ENCODE measurements around the gene MTFR1L. TPM values are rescaled to one million over a fixed set of nuclear protein-coding genes. Genes with fewer than 3 reads are reported as not detected.
A peak's percentile ranks its signal among the peaks of the same experiment; 100 is the strongest.

Gene MTFR1L
- total RNA-seq, 3 donors from 2014 or later, result 71.6 to 79.2 (median 75.4) TPM

GRCh38 chr1:25773441-25774125, 46.2 kb upstream of the MTFR1L start:
- H3K27me3 ChIP-seq, result no peaks in the 10 kb centered on the region
- H3K4me3 ChIP-seq, result no peak overlapping the region
- DNase-seq (ENCODE audit: low spot score in 2 of 2), result peak; percentile 58 to 71
- peaks cover 0 to 9% of the 10 kb centered on the region in 2 donors for H3K4me1 ChIP-seq
- H3K27ac ChIP-seq, result no peak overlapping the region
- intact Hi-C loops (cut with DNase I; ENCODE audit: low total_unique reads), result no loop called here
- no peaks in the 10 kb centered on the region for H3K36me3 ChIP-seq
- H3K9me3 ChIP-seq, result no peaks in the 10 kb centered on the region
- TF ChIP-seq POLR2AphosphoS5 (IDR thresholded peaks at IDR 0.05) (no peak), POLR2A (IDR thresholded peaks at IDR 0.05) (no peak), CTCF (IDR thresholded peaks at IDR 0.05) (no peak)

DNA sequence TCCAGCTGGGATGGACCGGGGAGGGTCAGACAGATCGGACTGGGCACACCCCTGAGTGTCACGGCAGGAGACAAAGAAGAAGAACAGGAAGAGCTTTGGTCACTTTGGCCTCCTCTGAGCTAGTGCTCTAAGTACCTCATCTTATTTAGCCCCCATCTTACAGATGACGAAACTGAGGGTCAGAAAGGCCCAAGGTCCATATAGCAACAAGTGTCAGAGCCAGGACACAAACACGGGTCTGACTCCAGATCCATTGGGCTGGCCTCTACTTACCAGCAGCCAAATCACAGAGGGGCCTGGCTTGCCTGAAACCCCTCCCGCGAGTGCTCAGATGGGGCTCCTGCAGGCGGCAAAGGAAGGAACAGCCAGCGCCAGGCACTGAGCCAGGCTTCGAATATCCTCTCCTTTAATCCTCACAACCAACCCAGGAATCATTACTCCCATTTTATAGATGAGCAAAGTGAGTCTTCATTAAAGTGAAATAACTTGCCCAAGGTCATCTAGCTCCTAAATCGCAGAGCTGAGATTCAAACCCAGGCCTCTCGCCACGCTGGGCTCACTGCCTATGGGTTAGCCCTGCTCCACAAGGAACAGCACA, 45.4 kb upstream of the MTFR1L start:
- Histone ChIP-seq H3K36me3 (no peaks in the 10 kb centered on the region), H3K27ac (no peak overlapping the region), H3K9me3 (no peaks in the 10 kb centered on the region), H3K4me1 (peaks cover 0 to 9% of the 10 kb centered on the region in 2 donors), H3K4me3 (no peak overlapping the region), H3K27me3 (no peaks in the 10 kb centered on the region)
- intact Hi-C loops (cut with DNase I; ENCODE audit: low total_unique reads), result no loop called here
- DNase-seq (ENCODE audit: low spot score in 2 of 2), result no peak
- TF ChIP-seq POLR2A (IDR thresholded peaks at IDR 0.05), result no peak
- TF ChIP-seq POLR2AphosphoS5 (IDR thresholded peaks at IDR 0.05), result no peak

GRCh38 chr1:25774921-25775771, 44.6 kb upstream of the MTFR1L start:
- TF ChIP-seq POLR2AphosphoS5 (IDR thresholded peaks at IDR 0.05) (no peak), POLR2A (IDR thresholded peaks at IDR 0.05) (no peak), CTCF (IDR thresholded peaks at IDR 0.05) (no peak)
- DNase-seq (ENCODE audit: low spot score in 2 of 2), result no peak
- H3K36me3 ChIP-seq, result no peaks in the 10 kb centered on the region
- intact Hi-C loops (cut with DNase I; ENCODE audit: low total_unique reads), result no loop called here
- no peaks in the 10 kb centered on the region for H3K27me3 ChIP-seq
- H3K9me3 ChIP-seq, result no peaks in the 10 kb centered on the region
- no peak overlapping the region for H3K4me3 ChIP-seq
- H3K4me1 ChIP-seq, result peaks cover 0 to 9% of the 10 kb centered on the region in 2 donors
- H3K27ac ChIP-seq, result no peak overlapping the region

- no peaks in the 10 kb centered on the region for H3K36me3 ChIP-seq
- H3K27ac ChIP-seq, result no peak overlapping the region
- peaks cover 3 to 8% of the 10 kb centered on the region in 2 donors for H3K4me1 ChIP-seq
- H3K9me3 ChIP-seq, result no peaks in the 10 kb centered on the region
- no peaks in the 10 kb centered on the region for H3K27me3 ChIP-seq
- TF ChIP-seq POLR2AphosphoS5 (IDR thresholded peaks at IDR 0.05), result no peak
- TF ChIP-seq CTCF (IDR thresholded peaks at IDR 0.05), result no peak
- no peak for TF ChIP-seq POLR2A (IDR thresholded peaks at IDR 0.05)
- no peak for DNase-seq (ENCODE audit: low spot score in 2 of 2)
- H3K4me3 ChIP-seq, result no peak overlapping the region
- intact Hi-C loops (cut with DNase I; ENCODE audit: low total_unique reads), result no loop called here
Observed at GRCh38 chr1:25779388-25779787, 40.4 kb upstream of the MTFR1L start.

DNA sequence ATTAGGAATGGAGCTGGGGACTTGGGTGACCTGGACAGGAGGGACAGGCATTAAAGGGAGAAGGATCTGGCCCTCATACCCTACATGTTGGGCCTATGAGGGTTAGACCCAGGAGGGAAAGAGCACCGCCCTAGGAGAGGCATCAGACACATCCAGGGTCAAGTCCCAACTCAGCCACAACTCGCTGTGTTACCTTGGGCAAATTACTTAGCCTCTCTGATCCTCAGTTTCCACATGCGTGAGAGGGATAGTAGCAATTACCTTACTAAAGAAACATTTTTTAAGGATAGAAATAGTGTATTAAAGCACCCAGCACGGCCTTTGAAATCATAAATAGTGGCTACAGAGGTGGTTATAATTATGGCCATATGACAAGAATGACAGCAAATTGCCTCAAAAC, 39.9 kb upstream of the MTFR1L start:
- Histone ChIP-seq H3K36me3 (no peaks in the 10 kb centered on the region), H3K27me3 (no peaks in the 10 kb centered on the region), H3K9me3 (no peaks in the 10 kb centered on the region), H3K27ac (no peak overlapping the region), H3K4me1 (peaks cover 3% of the 10 kb centered on the region in 2 donors), H3K4me3 (no peak overlapping the region)
- no peak for TF ChIP-seq POLR2A (IDR thresholded peaks at IDR 0.05)
- no peak for TF ChIP-seq POLR2AphosphoS5 (IDR thresholded peaks at IDR 0.05)
- no peak for TF ChIP-seq CTCF (IDR thresholded peaks at IDR 0.05)
- DNase-seq (ENCODE audit: low spot score in 2 of 2), result no peak
- intact Hi-C loops (cut with DNase I; ENCODE audit: low total_unique reads), result no loop called here

Measured in breast epithelium (tissue), 4 donors.